Smooth muscle cell (in vitro differentiated cells): Measurements from ENCODE around the gene AGBL1. TPM values are rescaled to one million over a fixed set of nuclear protein-coding genes. Genes with fewer than 3 reads are reported as not detected.

Experiments used
- DNase-seq: peaks from one replicate; lab custom pipeline; 2025; ENCODE audit not compliant: unreplicated experiment; lab: John Stamatoyannopoulos, UW
- H2AFZ ChIP-seq: fragments of 200-600 bp; sonication (generic); 2 replicates; pipeline ENCODE4 v1.6.0; 2016; ENCODE audit warnings: antibody characterized with exemption, low read depth, mild to moderate bottlenecking
- H3F3A ChIP-seq: fragments of 200-600 bp; sonication (generic); 2 replicates; pipeline ENCODE4 v1.6.0; 2017; ENCODE audit warnings: antibody characterized with exemption, low read depth
- H3K27ac ChIP-seq: fragments of 200-600 bp; sonication (generic); 2 replicates; pipeline ENCODE4 v1.5.1; 2016; ENCODE audit warnings: low read depth, mild to moderate bottlenecking
- H3K27me3 ChIP-seq: fragments of 200-600 bp; sonication (generic); 2 replicates; pipeline ENCODE4 v1.6.1; 2016; ENCODE audit warnings: low read depth, mild to moderate bottlenecking
- H3K36me3 ChIP-seq: fragments of 200-600 bp; sonication (generic); 2 replicates; pipeline ENCODE4 v1.5.1; 2016; ENCODE audit warnings: low read depth
- H3K4me1 ChIP-seq: fragments of 200-600 bp; sonication (generic); 2 replicates; pipeline ENCODE4 v1.5.1; 2016; ENCODE audit warnings: low read depth
- H3K4me2 ChIP-seq: fragments of 200-600 bp; sonication (generic); 2 replicates; pipeline ENCODE4 v1.6.0; 2016; ENCODE audit warnings: mild to moderate bottlenecking
- H3K4me3 ChIP-seq: fragments of 200-600 bp; sonication (generic); 2 replicates; pipeline ENCODE4 v1.5.1; 2016; ENCODE audit warnings: mild to moderate bottlenecking
- H3K79me2 ChIP-seq: fragments of 200-600 bp; sonication (generic); 2 replicates; pipeline ENCODE4 v1.6.0; 2016; ENCODE audit warnings: low read depth, mild to moderate bottlenecking
- H3K9ac ChIP-seq: fragments of 200-600 bp; sonication (generic); 2 replicates; pipeline ENCODE4 v1.6.0; 2016; ENCODE audit warnings: low read depth
- H3K9me3 ChIP-seq: fragments of 200-600 bp; sonication (generic); replicated peaks from 2 replicates; pipeline ENCODE4 v1.5.1; 2016; ENCODE audit warnings: low read depth
- H4K20me1 ChIP-seq: fragments of 200-600 bp; sonication (generic); 2 replicates; pipeline ENCODE4 v1.6.0; 2016; ENCODE audit warnings: low read depth
- CTCF ChIP-seq: fragments of 200-600 bp; sonication (generic); IDR thresholded peaks from 2 replicates; pipeline ENCODE4 v1.5.1; 2017; ENCODE audit warnings: borderline replicate concordance, mild to moderate bottlenecking, antibody characterized with exemption; ENCODE audit not compliant: insufficient read depth, poor library complexity, severe bottlenecking
- WGBS: methylation state at CpG from one replicate; pipeline ENCODE4 v1.1.7; 2016; ENCODE audit warnings: low lambda C conversion rate; 5-methylcytosine and 5-hydroxymethylcytosine counted together
- polyA plus RNA-seq: library from polyadenylated mRNA; unstranded; fragments of >200 nt; fragmentation: Nextera tagmentation; extraction: Ambion mirVana; gene quantifications from 2 replicates; pipeline ENCODE4 v1.2.1, GENCODE V29; 2016
- total RNA-seq: library from RNA; depleted of rRNA; stranded (reverse); fragments of >200 nt; gene quantifications from 2 replicates; pipeline ENCODE4 v1.2.3, GENCODE V29; 2014

AGBL1 gene
- total and polyA plus RNA-seq, 2 experiments from 2014 or later, result not detected

GRCh38 chr15:86591158-86591557, 511.5 kb downstream of the AGBL1 start:
- Histone ChIP-seq H3K79me2 (no peaks in the 10 kb centered on the region), H2AFZ (no peak overlapping the region), H3K9me3 (no peaks in the 10 kb centered on the region), H3K27ac (no peak overlapping the region), H3K4me1 (no peaks in the 10 kb centered on the region), H3K4me2 (no peak overlapping the region), H3K4me3 (no peak overlapping the region), H4K20me1 (no peaks in the 10 kb centered on the region), H3F3A (no peaks in the 10 kb centered on the region), H3K27me3 (no peaks in the 10 kb centered on the region), H3K36me3 (no peaks in the 10 kb centered on the region), H3K9ac (no peak overlapping the region)
- 100% methylated on average over 1 of the region's 1 CpG for WGBS
- no peak for TF ChIP-seq CTCF
- DNase-seq, result no peak

GRCh38 chr15:86591994-86592735, 512.5 kb downstream of the AGBL1 start:
- no peak overlapping the region for H3K4me3 ChIP-seq
- H3K9me3 ChIP-seq, result no peaks in the 10 kb centered on the region
- H3F3A ChIP-seq, result no peaks in the 10 kb centered on the region
- H3K9ac ChIP-seq, result no peak overlapping the region
- DNase-seq, result no peak
- H3K4me1 ChIP-seq, result no peaks in the 10 kb centered on the region
- H3K4me2 ChIP-seq, result no peak overlapping the region
- H3K27me3 ChIP-seq, result no peaks in the 10 kb centered on the region
- no peaks in the 10 kb centered on the region for H3K36me3 ChIP-seq
- no peak for TF ChIP-seq CTCF
- no peaks in the 10 kb centered on the region for H4K20me1 ChIP-seq
- no peak overlapping the region for H3K27ac ChIP-seq
- no peaks in the 10 kb centered on the region for H3K79me2 ChIP-seq
- 87% methylated on average over 9 of the region's 9 CpGs for WGBS
- no peak overlapping the region for H2AFZ ChIP-seq

GRCh38 chr15:86595741-86596140, 516.1 kb downstream of the AGBL1 start:
- DNase-seq, result no peak
- WGBS, result 52% methylated on average over 1 of the region's 1 CpG

More at GRCh38 chr15:86595741-86596140, 516.1 kb downstream of the AGBL1 start:
- no peaks in the 10 kb centered on the region for H3K36me3 ChIP-seq
- H3K27me3 ChIP-seq, result no peaks in the 10 kb centered on the region
- no peak for TF ChIP-seq CTCF
- H4K20me1 ChIP-seq, result no peaks in the 10 kb centered on the region
- H3K4me3 ChIP-seq, result no peak overlapping the region
- H3K9me3 ChIP-seq, result no peaks in the 10 kb centered on the region
- no peak overlapping the region for H3K9ac ChIP-seq
- H3K79me2 ChIP-seq, result no peaks in the 10 kb centered on the region
- no peaks in the 10 kb centered on the region for H3K4me1 ChIP-seq
- H3K4me2 ChIP-seq, result no peak overlapping the region
- no peak overlapping the region for H3K27ac ChIP-seq
- H3F3A ChIP-seq, result no peaks in the 10 kb centered on the region
- no peak overlapping the region for H2AFZ ChIP-seq
